ACC112 (cell line): ENCODE measurements around the gene WDR70.
A peak's percentile ranks its signal among the peaks of the same experiment; 100 is the strongest.

Experiments
- H2AFZ ChIP-seq: fragments of 200-600 bp; sonication (generic); one replicate; pipeline ENCODE4 v1.6.0; 2017; ENCODE audit warnings: antibody characterized with exemption, low read length; ENCODE audit not compliant: unreplicated experiment
- H3K27ac ChIP-seq: fragments of 200-600 bp; sonication (generic); 2 replicates; pipeline ENCODE4 v1.5.1; 2014; ENCODE audit warnings: low read depth, mild to moderate bottlenecking, antibody characterized with exemption, low read length, moderate library complexity
- H3K27me3 ChIP-seq: fragments of 200-600 bp; sonication (generic); 2 replicates; pipeline ENCODE4 v1.6.1; 2014; ENCODE audit warnings: mild to moderate bottlenecking, antibody characterized with exemption, low read length, moderate library complexity, mixed read lengths; ENCODE audit not compliant: insufficient read depth
- H3K36me3 ChIP-seq: fragments of 200-600 bp; sonication (generic); 2 replicates; pipeline ENCODE4 v1.6.1; 2016; ENCODE audit warnings: mild to moderate bottlenecking, antibody characterized with exemption, low read length, moderate library complexity, mixed read lengths; ENCODE audit not compliant: insufficient read depth
- H3K4me1 ChIP-seq: fragments of 200-600 bp; sonication (generic); one replicate; pipeline ENCODE4 v1.6.1; 2016; ENCODE audit warnings: low read length, mixed read lengths; ENCODE audit not compliant: insufficient read depth, unreplicated experiment, control insufficient read depth
- H3K4me3 ChIP-seq: fragments of 200-600 bp; sonication (generic); 2 replicates; pipeline ENCODE4 v1.5.1; 2014; ENCODE audit warnings: mild to moderate bottlenecking, low read depth, low read length
- H3K79me2 ChIP-seq: fragments of 200-600 bp; sonication (generic); one replicate; pipeline ENCODE4 v1.6.0; 2016; ENCODE audit warnings: low read length; ENCODE audit not compliant: control insufficient read depth, unreplicated experiment, insufficient read depth

WDR70 gene

DNA sequence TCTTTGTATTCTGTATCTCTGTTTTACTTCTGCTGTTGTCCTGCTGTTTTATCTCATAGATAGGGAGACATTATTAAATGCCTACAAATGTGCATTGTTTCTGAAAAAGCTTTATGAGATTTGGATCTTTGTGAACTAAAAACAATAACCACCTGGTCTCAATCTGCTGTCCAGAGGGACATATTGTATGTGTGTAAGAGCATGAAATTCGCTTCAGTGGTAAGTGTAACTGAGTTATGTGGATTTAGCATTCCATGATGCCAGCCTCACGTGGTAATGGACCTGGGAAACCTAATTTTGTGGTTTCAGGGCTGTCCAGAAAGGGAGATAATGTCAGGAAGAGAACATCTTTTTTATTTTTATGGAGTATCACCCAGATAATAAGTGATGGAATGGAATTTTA, 341.4 kb downstream of the WDR70 start:
- H3K27me3 ChIP-seq: no peaks in the 10 kb centered on the region
- H3K79me2 ChIP-seq: no peaks in the 10 kb centered on the region
- H3K27ac ChIP-seq: peak overlapping the region; percentile 84
- no peak overlapping the region for H2AFZ ChIP-seq
- H3K36me3 ChIP-seq: no peaks in the 10 kb centered on the region
- peaks cover 64% of the 10 kb centered on the region for H3K4me1 ChIP-seq
- H3K4me3 ChIP-seq: no peak overlapping the region

DNA sequence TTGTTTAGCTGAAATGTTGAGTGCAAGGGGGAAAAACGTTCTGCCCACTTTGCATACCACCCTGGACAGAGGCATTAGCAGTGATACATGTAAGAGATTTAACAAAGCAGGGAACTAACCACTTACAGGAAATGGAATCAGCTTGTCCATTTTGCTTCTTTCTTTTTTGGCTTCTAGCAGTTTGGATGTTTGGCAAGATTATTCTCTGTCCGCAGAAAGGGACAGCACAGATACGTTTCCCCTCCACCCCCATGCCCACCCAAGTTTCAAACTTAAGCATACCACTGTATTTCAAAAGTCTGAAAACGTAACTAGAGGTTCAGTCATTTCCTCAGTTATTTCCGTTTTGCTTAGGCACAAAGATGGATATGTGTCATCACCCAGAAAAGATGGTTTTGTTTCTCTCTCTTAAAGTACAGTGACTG, 342.3 kb downstream of the WDR70 start:
- H3K4me3 ChIP-seq: peak overlapping the region; percentile 16; the same call in 1 of the 2 replicates
- no peak overlapping the region for H2AFZ ChIP-seq
- peak overlapping the region; percentile 84 for H3K27ac ChIP-seq
- H3K4me1 ChIP-seq: peaks cover 64% of the 10 kb centered on the region
- no peaks in the 10 kb centered on the region for H3K27me3 ChIP-seq
- H3K79me2 ChIP-seq: no peaks in the 10 kb centered on the region
- no peaks in the 10 kb centered on the region for H3K36me3 ChIP-seq

DNA sequence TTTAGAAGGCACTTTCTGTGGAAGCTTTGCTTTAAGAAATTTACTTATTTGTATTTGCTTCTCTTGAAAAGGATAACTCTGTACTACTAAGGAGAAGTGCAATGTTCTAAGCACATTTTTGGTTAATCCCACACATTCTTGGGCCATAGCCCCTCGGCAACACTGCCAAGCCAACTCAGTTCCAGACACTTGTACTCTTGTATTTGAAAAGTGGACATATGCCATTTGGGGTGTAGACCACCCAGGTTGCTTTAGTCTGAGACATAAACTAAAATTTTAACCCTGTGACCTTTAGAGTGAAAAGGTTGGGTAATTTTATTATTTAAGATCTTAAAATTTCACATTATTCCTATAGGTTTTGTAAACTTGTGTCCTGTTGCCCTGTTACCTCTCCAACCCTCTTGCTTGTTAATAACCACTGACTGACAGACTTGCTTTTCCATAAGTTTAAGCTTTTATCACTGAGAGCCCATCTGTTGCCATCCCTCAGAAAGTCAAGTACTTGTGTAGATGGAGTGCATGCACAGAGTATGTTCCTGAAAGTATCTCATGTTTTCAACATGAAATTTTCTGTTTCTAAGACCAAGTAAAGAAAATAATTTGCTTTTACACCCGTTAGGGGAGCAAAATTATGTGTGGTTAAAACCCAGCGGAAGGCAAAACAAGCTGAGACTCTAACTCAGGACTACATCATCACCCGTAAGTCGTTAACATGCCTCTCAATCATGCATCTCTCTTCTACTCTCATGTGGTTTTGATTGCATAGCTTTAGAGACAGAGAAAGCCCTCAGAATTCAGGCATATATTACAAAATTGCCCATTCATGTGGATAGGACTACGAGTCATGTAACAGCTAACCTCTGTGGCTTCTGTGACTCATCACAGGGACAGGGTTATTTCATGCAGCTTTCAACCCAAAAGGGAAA, 343.4 kb downstream of the WDR70 start:
- Histone ChIP-seq H2AFZ (no peak overlapping the region), H3K27me3 (no peaks in the 10 kb centered on the region), H3K36me3 (peaks cover 4% of the 10 kb centered on the region; the same call in 1 of the 2 replicates), H3K27ac (peak overlapping the region; percentile 84), H3K4me3 (no peak overlapping the region), H3K79me2 (no peaks in the 10 kb centered on the region), H3K4me1 (peaks cover 55% of the 10 kb centered on the region)

DNA sequence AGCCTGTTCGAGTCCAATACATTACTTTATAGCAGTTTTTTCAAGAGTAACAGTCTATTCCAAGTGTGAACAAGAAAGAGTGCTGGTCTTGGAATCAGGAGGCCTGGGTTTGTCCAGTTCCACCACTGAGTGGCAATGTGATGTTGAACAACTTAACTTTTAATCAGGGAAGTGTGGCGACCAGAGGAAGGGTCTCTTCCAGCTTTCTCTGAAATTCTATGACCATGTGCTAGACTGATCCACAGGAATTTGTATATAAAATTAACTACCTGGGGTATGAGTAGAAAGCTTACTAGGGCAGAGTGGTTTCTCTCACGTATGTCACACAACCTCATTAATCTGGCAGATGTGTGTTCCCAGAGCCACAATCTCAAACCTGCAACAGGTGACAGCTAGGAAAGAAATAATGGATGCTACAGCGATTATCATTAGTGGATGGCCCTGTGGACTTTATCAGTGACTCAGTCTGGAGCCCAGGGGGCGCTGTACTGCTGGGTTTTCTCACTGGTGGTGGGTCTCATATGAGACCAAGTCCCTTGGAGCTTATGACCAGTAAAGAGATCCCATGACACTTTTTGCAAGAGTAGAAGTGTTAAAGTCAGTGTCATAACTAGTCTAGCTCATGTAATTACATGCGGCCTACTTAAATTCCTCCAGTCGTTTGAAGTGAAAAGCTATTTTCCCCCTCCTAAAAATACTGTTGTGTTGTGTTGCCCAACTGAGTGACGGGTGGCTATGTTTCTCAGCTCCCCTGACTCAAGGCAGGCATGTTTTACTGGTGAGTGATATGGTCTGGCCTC, 344.2 kb downstream of the WDR70 start:
- peak overlapping the region; percentile 84 for H3K27ac ChIP-seq
- no peak overlapping the region for H2AFZ ChIP-seq
- peaks cover 46% of the 10 kb centered on the region for H3K4me1 ChIP-seq

DNA sequence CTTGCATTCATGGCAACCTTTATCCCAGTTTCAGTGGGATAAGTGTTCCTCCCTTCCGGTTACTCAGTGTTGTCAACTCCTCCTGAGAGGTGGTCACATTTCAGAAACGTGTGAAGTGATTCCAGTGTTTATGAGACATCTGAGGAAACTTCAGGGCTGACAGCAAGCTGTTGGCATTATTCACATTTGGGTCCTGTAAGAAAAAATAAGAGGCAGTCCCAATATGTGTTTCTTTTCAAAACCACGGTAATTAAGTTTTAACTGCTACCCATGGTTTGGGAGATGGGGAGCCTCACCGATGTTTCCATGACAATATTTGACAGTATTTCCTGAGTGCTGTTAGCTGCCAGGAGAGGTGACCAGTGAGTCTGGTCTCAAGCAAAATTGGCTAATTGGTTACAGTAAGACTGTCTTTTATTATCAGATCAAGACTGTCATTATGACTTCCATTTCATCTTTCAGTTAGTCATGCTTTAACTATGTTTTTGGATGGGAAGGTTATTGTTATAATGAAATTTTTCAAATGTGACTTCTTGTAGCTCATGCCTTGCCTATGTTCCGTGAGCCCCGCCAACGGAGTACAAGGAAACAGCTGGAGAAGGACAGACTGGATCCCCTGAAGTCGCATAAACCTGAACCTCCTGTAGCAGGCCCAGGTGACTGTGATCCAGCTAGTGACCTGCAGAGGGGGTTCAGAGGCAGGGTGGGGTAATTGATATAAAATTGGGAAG, 345.4 kb downstream of the WDR70 start:
- H3K4me3 ChIP-seq: no peak overlapping the region
- no peak overlapping the region for H2AFZ ChIP-seq
- H3K27me3 ChIP-seq: no peaks in the 10 kb centered on the region
- H3K27ac ChIP-seq: peak overlapping the region; percentile 84
- H3K4me1 ChIP-seq: peaks cover 45% of the 10 kb centered on the region
- H3K79me2 ChIP-seq: no peaks in the 10 kb centered on the region
- H3K36me3 ChIP-seq: peaks cover 4% of the 10 kb centered on the region; the same call in 1 of the 2 replicates

More for the DNA sequence above, 344.2 kb downstream of the WDR70 start:
- H3K36me3 ChIP-seq: peaks cover 4% of the 10 kb centered on the region; the same call in 1 of the 2 replicates
- no peaks in the 10 kb centered on the region for H3K27me3 ChIP-seq
- H3K79me2 ChIP-seq: no peaks in the 10 kb centered on the region
- H3K4me3 ChIP-seq: no peak overlapping the region

DNA sequence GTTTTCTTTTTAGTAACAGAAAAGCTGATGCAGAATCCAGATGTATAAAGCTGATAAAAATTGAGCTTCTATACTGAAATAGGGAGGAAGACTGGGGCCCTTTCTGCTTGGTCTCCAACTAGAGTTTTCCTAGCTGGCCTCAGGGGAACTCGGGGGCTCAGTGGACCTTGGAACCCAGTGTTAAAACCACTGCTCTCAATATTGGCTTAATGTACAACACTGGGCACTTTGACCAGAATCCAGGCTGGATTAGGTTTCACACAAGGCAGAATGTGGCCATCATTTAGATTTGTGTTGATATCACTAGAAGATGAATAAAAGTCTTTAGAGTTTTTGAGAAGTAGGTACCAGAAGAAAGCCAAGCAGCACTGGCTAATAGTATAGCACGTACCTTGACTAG, 346.1 kb downstream of the WDR70 start:
- Histone ChIP-seq H3K27me3 (no peaks in the 10 kb centered on the region), H3K4me3 (no peak overlapping the region), H3K79me2 (no peaks in the 10 kb centered on the region), H3K36me3 (peaks cover 4% of the 10 kb centered on the region; the same call in 1 of the 2 replicates), H3K4me1 (peaks cover 45% of the 10 kb centered on the region), H3K27ac (peak overlapping the region; percentile 84), H2AFZ (no peak overlapping the region)

DNA sequence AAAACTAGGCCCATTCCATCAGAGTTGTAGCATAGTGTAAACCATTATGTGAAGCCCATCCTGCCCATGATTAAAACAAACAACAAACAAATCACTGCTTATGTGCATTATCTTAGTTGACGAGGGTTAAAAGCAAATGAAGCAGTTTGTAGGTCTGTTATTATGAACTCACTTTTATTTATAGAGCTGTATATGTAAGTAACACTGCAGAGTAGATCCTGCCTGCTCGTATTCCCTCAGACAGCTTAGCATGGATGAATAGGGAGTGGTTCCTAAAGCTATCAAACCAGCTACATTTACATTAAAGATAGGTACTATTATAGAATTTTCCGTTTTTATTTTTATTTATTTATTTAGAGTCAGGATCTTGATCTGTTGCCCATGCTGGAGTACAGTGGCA, 348.1 kb downstream of the WDR70 start:
- Histone ChIP-seq H2AFZ (no peak overlapping the region), H3K79me2 (no peaks in the 10 kb centered on the region), H3K36me3 (peaks cover 4% of the 10 kb centered on the region; the same call in 1 of the 2 replicates), H3K4me1 (peaks cover 26% of the 10 kb centered on the region), H3K4me3 (no peak overlapping the region), H3K27me3 (no peaks in the 10 kb centered on the region), H3K27ac (no peak overlapping the region)

DNA sequence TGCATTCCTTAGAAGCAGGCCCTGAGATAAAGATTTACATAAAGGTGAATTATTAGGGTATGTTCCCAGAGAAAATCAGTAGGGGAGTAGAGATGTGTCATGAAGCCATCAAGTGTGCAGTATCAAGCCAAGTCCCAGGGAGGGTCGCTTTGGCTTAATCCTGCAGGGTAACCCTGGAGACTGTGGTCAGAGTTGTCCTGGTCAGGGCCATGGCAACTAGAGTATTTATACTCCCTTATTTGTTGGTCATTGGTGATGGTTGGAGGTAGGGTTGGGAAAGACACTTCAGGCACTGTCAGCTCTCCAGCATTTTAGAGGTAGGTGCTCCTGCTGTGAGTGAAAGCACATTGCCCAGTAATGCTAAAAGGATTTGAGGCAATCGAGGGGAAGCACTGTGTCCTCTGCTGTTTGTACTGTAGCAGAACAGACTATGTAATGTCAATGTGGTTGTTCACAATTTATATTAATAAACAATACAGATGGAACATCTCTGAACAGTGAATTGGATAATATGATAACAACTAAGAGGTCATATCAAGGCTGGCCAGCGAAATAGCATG, 351.9 kb downstream of the WDR70 start:
- Histone ChIP-seq H3K4me1 (peaks cover 1% of the 10 kb centered on the region), H3K36me3 (peaks cover 4% of the 10 kb centered on the region; the same call in 1 of the 2 replicates), H3K79me2 (no peaks in the 10 kb centered on the region), H3K27me3 (no peaks in the 10 kb centered on the region), H3K4me3 (no peak overlapping the region), H3K27ac (no peak overlapping the region), H2AFZ (no peak overlapping the region)

DNA sequence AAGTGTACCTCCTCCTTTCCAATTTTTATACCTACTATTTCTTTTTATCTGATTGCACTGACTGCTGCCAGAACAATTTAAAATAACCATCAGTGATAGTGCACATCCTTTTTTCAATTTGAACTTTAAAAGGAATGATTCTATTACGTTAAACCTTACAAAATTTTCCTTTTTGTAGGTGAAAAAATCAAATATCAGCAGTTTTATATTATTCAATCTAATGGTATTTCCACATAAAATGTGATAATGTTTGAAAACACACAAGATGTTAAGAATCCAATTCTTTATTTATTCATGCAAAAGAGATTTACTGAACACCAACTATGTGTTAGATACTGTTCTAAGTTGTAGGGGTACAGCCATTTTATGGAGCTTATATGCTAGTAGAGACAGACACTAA, 355.0 kb downstream of the WDR70 start:
- no peaks in the 10 kb centered on the region for H3K36me3 ChIP-seq
- peaks cover 26% of the 10 kb centered on the region for H3K4me1 ChIP-seq
- H3K4me3 ChIP-seq: no peak overlapping the region
- no peak overlapping the region for H2AFZ ChIP-seq
- H3K27ac ChIP-seq: no peak overlapping the region
- no peaks in the 10 kb centered on the region for H3K79me2 ChIP-seq
- H3K27me3 ChIP-seq: no peaks in the 10 kb centered on the region
